Ishikawa (cell line): Measurements from ENCODE around the gene MTMR8.

Experiments
- CEBPB ChIP-seq: IDR thresholded peaks from 2 replicates; pipeline ENCODE4 v1.6.1; 2012
- CREB1 ChIP-seq: IDR thresholded peaks from 2 replicates; pipeline ENCODE4 v1.6.1; 2012; ENCODE audit warnings: low read depth
- EGR1 ChIP-seq: IDR thresholded peaks from 2 replicates; pipeline ENCODE4 v1.6.1; 2012
- EP300 ChIP-seq: IDR thresholded peaks from 2 replicates; pipeline ENCODE4 v1.6.1; 2012; ENCODE audit warnings: borderline replicate concordance
- FOXM1 ChIP-seq: IDR thresholded peaks from 2 replicates; pipeline ENCODE4 v1.6.1; 2012; ENCODE audit warnings: low read depth, borderline replicate concordance
- NFIC ChIP-seq: IDR thresholded peaks from 2 replicates; pipeline ENCODE4 v1.6.1; 2012
- RAD21 ChIP-seq: IDR thresholded peaks from 2 replicates; pipeline ENCODE4 v1.6.1; 2012; ENCODE audit warnings: low read depth
- TAF1 ChIP-seq: IDR thresholded peaks from 2 replicates; pipeline ENCODE4 v1.6.1; 2012; ENCODE audit warnings: low read depth, mild to moderate bottlenecking
- TCF12 ChIP-seq: IDR thresholded peaks from 2 replicates; pipeline ENCODE4 v1.6.1; 2012; ENCODE audit warnings: low read depth
- TEAD4 ChIP-seq: IDR thresholded peaks from 2 replicates; pipeline ENCODE4 v1.6.1; 2012
- YY1 ChIP-seq: IDR thresholded peaks from 2 replicates; pipeline ENCODE4 v1.6.1; 2012; ENCODE audit warnings: low read depth
- ZBTB7A ChIP-seq: IDR thresholded peaks from 2 replicates; pipeline ENCODE4 v1.6.1; 2012; ENCODE audit warnings: low read depth
- TF ChIP-seq, protein P1 (sequence below): IDR thresholded peaks from 2 replicates; pipeline ENCODE4 v1.6.1; 2012; ENCODE audit warnings: low read depth, mild to moderate bottlenecking
- TF ChIP-seq, protein P2 (sequence below): IDR thresholded peaks from 2 replicates; pipeline ENCODE4 v1.6.1; 2012
- TF ChIP-seq, protein P3 (sequence below): IDR thresholded peaks from 2 replicates; pipeline ENCODE4 v1.6.1; 2012

MTMR8 gene

DNA sequence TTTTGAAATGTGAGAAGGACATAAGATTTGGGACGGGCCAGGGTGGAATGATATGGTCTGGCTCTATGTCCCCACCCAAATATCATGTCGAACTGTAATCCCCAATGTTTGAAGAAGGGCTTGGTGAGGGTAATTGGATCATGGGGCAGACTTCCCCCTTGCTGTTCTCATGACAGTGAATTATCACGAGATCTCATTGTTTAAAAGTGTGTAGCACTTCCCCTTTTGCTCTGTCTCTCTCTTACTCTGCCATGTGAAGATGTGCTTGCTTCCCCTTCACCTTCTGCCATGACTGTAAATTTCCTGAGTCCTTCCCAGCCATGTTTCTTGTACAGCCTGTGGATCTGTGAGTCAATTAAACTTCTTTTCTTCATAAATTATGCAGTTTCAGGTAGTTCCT, 17.5 kb downstream of the MTMR8 start:
- TF ChIP-seq, protein P1, sequence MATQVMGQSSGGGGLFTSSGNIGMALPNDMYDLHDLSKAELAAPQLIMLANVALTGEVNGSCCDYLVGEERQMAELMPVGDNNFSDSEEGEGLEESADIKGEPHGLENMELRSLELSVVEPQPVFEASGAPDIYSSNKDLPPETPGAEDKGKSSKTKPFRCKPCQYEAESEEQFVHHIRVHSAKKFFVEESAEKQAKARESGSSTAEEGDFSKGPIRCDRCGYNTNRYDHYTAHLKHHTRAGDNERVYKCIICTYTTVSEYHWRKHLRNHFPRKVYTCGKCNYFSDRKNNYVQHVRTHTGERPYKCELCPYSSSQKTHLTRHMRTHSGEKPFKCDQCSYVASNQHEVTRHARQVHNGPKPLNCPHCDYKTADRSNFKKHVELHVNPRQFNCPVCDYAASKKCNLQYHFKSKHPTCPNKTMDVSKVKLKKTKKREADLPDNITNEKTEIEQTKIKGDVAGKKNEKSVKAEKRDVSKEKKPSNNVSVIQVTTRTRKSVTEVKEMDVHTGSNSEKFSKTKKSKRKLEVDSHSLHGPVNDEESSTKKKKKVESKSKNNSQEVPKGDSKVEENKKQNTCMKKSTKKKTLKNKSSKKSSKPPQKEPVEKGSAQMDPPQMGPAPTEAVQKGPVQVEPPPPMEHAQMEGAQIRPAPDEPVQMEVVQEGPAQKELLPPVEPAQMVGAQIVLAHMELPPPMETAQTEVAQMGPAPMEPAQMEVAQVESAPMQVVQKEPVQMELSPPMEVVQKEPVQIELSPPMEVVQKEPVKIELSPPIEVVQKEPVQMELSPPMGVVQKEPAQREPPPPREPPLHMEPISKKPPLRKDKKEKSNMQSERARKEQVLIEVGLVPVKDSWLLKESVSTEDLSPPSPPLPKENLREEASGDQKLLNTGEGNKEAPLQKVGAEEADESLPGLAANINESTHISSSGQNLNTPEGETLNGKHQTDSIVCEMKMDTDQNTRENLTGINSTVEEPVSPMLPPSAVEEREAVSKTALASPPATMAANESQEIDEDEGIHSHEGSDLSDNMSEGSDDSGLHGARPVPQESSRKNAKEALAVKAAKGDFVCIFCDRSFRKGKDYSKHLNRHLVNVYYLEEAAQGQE = no peak
- TF ChIP-seq NFIC (no peak), TEAD4 (no peak), TCF12 (no peak), CREB1 (no peak), YY1 (no peak), FOXM1 (no peak), CEBPB (no peak), RAD21 (no peak), TAF1 (no peak), EGR1 (no peak), EP300 (no peak), ZBTB7A (no peak)
- TF ChIP-seq, protein P2, sequence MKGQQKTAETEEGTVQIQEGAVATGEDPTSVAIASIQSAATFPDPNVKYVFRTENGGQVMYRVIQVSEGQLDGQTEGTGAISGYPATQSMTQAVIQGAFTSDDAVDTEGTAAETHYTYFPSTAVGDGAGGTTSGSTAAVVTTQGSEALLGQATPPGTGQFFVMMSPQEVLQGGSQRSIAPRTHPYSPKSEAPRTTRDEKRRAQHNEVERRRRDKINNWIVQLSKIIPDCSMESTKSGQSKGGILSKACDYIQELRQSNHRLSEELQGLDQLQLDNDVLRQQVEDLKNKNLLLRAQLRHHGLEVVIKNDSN = no peak
- TF ChIP-seq, protein P3, sequence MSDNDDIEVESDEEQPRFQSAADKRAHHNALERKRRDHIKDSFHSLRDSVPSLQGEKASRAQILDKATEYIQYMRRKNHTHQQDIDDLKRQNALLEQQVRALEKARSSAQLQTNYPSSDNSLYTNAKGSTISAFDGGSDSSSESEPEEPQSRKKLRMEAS = no peak

DNA sequence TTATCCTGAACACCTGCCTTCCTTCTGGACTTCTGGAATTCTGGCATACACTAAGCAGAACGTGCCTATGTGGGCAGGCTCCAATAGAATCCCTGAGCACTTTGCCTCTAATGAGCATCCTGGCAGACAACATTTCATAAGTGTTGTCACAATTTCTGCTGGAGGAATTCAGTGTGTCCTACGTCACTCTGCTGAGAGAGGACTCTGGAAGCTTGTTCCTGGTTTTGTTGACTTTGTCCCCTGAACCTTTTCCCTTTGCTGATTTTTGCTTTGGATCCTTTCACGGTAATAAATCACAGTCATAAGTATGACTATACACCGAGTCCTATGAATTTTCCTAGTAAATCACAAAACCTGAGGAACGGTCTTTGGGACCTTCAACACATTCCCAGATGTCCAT, 43.2 kb downstream of the MTMR8 start:
- TF ChIP-seq CEBPB = no peak
- no peak for TF ChIP-seq RAD21
- TF ChIP-seq EP300 = no peak
- no peak for TF ChIP-seq TCF12
- TF ChIP-seq, protein P2 = no peak
- TF ChIP-seq TAF1 = no peak
- TF ChIP-seq EGR1 = no peak
- TF ChIP-seq ZBTB7A = no peak
- TF ChIP-seq, protein P3 = no peak
- TF ChIP-seq TEAD4 = no peak
- TF ChIP-seq NFIC = no peak
- TF ChIP-seq FOXM1 = no peak
- TF ChIP-seq, protein P1 = no peak
- TF ChIP-seq YY1 = no peak
- no peak for TF ChIP-seq CREB1

DNA sequence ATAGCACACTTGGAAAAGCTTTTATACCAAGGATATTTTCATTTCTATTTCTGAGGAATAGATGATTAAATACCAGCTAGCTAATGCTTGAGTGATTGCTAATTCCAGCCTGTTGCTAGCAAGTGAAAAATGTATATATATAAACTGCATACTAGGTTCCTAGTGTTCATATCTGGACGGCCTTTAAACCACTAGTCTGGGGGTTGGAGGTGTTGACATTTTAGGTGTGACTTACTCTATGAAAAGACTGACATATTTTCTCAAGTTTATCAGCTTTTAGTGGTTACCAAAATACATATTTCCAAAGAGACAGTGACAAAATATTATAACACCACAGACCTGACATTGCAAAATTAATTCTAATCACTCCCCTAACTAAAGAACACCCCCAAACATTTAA, 44.7 kb downstream of the MTMR8 start:
- TF ChIP-seq, protein P3 = no peak
- TF ChIP-seq, protein P2 = no peak
- TF ChIP-seq TAF1 = no peak
- TF ChIP-seq FOXM1 = no peak
- no peak for TF ChIP-seq EGR1
- TF ChIP-seq TEAD4 = no peak
- TF ChIP-seq, protein P1 = no peak
- no peak for TF ChIP-seq RAD21
- TF ChIP-seq CEBPB = no peak
- TF ChIP-seq NFIC = no peak
- no peak for TF ChIP-seq TCF12

DNA sequence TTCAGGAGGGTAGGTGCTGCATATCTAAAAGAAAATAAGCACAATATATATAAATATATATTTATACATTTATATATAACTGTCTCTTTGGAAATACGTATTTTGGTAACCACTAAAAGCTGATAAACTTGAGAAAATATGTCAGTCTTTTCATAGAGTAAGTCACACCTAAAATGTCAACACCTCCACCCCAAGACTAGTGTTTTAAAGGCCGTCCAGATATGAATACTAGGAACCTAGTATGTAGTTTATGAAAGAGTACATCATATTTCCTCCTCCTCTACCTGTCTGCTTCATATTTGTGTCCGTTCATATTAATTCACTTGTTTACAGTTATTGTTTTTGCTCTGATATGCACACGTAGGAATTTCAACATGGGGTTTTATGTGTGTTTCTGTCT, 45.2 kb downstream of the MTMR8 start:
- TF ChIP-seq RAD21 = no peak
- no peak for TF ChIP-seq TEAD4
- TF ChIP-seq FOXM1 = no peak
- TF ChIP-seq CREB1 = no peak
